Measurements from ENCODE around the gene CCDC124.
"Not testable (repeated sequence)": the region's sequence is repeated elsewhere in the genome, so short reads cannot be mapped to it uniquely, and the experiment has no call there.

The CCDC124 gene

DNA sequence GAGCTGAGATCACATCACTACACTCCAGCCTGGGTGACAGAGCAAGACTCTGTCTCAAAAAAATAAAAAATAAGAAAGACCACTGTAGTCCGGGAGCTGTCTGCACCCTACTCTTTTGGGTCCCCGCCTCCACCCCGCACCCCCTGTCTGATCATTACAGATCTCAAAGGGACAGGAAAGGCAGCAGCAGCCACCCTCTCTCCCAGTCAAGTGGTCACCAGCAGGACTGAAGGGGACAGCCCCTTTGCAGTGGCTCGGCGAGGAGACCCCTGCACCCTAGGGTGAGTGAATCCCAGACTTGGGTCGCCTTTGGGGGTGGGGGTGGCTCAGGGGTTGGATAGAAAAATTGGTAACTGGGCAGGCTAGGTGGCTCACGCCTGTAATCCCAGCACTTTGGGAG, 21.6 kb downstream of the CCDC124 start:
- no peak for DNase-seq

- DNase-seq = no peak
Observed at GRCh38 chr19:17957149-17957849, 24.5 kb downstream of the CCDC124 start.

DNA sequence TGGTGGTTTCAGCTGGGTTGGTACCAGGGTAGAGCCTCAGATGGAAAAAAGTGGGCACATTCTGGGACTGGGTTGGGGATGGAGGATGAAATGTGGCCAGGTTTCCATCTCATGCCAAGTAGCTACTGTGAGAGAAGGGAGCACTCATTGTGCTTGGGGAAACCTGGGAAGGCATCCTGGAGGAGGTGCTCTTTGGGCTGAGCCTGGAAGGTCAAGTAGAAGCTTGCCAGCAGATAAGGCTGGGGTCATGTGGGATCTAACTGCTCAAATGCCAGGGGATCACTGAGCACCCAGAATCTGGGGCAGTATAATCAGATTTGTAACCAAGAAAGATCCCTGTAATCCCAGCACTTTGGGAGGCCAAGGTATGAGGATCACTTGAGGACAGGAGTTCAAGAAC, 25.1 kb downstream of the CCDC124 start:
- no peak for DNase-seq

GRCh38 chr19:17963936-17964691, 31.3 kb downstream of the CCDC124 start:
- no peak for DNase-seq

DNA sequence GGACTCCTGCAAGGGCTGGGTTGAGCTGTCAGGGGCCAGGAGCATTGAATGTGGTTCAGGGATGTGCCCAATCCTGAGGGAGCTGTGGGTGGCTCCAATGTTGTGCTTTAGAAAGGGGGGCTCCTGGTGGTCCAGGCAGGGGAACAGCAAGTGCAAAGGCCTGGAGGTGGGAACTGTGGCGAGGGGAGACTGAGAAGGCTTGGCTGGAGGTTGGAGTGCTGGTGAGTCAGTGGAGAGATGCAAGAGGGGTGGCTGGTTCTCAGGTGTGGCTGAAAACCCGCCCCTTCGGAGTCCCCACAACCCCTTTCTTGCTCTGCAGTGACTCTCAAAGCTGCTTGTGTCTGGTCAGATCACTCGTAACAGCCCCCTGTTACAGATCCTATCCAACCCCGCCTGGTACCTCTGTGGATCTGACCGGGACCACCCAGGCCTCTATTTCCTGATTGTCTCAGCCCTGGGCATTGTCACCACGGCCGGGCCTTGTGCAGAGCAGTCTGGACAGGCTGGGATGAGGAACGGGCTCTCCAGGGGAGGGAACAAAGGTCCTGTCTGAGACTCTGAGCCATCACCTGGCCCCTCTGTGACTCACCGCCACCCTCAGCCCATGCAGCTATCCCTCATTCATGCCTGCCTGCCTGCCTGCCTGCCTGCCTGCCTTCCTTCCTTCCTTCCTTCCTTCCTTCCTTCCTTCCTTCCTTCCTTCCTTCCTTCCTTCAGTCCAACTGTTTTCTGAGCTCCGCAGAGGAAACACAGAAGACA, 32.7 kb downstream of the CCDC124 start:
- no peak for DNase-seq

- no peak for DNase-seq
Observed at GRCh38 chr19:17966129-17966483, 33.3 kb downstream of the CCDC124 start.

- DNase-seq = no peak
Observed at GRCh38 chr19:17966550-17967256, 33.9 kb downstream of the CCDC124 start, which contains the start of gene KCNN1. TSS of gene KCNN1 (plus strand) at chr19:17967107. CDS start at chr19:17973889, 6,782 bp downstream.

GRCh38 chr19:17967257-17968051, 34.6 kb downstream of the CCDC124 start:
- no peak for DNase-seq

- DNase-seq = no peak
Observed at GRCh38 chr19:17968362-17968761, 35.5 kb downstream of the CCDC124 start.

- no peak for DNase-seq
Observed at GRCh38 chr19:17969096-17969792, 36.4 kb downstream of the CCDC124 start.

GRCh38 chr19:17972230-17972629, 39.4 kb downstream of the CCDC124 start:
- DNase-seq = no peak

DNA sequence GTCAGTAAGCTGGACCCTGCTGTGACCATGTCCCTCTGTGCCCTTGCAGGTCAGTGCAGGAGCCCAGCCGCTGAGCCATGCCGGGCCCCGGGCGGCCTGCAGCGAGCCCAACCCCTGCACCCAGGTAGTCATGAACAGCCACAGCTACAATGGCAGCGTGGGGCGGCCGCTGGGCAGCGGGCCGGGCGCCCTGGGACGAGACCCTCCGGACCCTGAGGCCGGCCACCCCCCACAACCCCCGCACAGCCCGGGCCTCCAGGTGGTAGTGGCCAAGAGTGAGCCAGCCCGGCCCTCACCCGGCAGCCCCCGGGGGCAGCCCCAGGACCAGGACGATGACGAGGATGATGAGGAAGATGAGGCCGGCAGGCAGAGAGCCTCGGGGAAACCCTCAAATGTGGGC, 40.9 kb downstream of the CCDC124 start:
- no peak for DNase-seq

DNA sequence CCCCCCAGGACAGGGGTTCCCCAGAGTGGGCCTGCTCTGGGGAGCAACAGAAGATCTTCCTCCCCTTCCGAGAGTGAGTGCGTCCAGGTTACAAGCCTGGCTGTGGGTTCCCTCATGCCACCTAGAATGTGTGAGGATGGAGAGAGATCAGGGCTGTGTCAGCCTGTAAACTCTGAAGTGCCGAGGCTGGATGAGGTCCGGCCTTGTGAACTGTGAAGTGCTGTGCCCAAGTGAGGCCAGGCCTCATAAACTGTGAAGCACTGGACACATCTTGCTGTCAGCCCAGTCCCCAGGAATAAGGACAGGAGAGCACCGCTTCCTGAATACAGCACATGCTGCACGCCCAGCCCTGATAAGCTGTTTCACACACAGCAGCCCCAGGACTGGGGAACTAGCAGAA, 41.7 kb downstream of the CCDC124 start:
- no peak for DNase-seq

- DNase-seq = no peak
Observed at GRCh38 chr19:17975032-17975431, 42.2 kb downstream of the CCDC124 start.

GRCh38 chr19:17977021-17977420, 44.2 kb downstream of the CCDC124 start:
- no peak for DNase-seq

- no peak for DNase-seq
Observed at GRCh38 chr19:17977488-17977887, 44.7 kb downstream of the CCDC124 start.

- DNase-seq = no peak
Observed at GRCh38 chr19:17981611-17982010, 48.8 kb downstream of the CCDC124 start.

GRCh38 chr19:17982430-17982829, 49.6 kb downstream of the CCDC124 start:
- DNase-seq = no peak

GRCh38 chr19:17985037-17985818, 52.4 kb downstream of the CCDC124 start:
- DNase-seq = no peak

DNA sequence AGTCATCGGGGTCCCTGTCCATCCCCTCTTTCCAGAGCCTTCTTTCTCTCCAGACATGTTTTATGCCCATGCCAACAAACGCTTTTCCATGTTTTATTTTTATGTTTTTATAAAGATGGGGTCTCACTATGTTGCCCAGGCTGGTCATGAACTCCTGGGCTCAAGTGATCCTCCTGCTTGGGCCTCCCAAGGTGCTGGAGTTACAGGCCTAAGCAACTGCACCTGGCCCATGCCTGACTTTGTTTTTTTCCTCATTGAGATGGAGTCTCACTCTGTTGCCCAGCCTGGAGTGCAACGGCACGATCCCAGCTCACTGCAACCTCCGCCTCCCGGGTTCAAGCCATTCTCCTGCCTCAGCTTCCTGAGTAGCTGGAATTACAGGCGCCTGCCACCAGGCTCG, 53.8 kb downstream of the CCDC124 start:
- not testable (repeated sequence) for DNase-seq

GRCh38 chr19:17988161-17988560, 55.3 kb downstream of the CCDC124 start:
- no peak for DNase-seq

All from activated CD8-positive, alpha-beta memory T cell treated with anti-CD3 and anti-CD28 coated beads, Interleukin-2, amount 50 U/mL, for 4 hours (primary cell).